PFSK-1 (cell line): ENCODE results near the gene RABGAP1L.

Source experiments
- FOXP2 ChIP-seq: optimal IDR thresholded peaks from 2 replicates; pipeline ENCODE3; 2011; ENCODE audit warnings: borderline replicate concordance, control low read depth, inconsistent platforms; ENCODE audit not compliant: insufficient read depth; ENCODE audit errors: extremely low read length, extremely low read depth
- POLR2AphosphoS5 ChIP-seq: IDR thresholded peaks from 2 replicates; pipeline ENCODE4 v1.6.1; 2012; ENCODE audit warnings: low read depth, mild to moderate bottlenecking, control low read depth, low read length, moderate library complexity
- SIN3A ChIP-seq: IDR thresholded peaks from 2 replicates; pipeline ENCODE4 v1.6.1; 2012; ENCODE audit warnings: mild to moderate bottlenecking, low read length, moderate library complexity, borderline replicate concordance; ENCODE audit not compliant: insufficient read depth
- TAF1 ChIP-seq: IDR thresholded peaks from 2 replicates; pipeline ENCODE4 v1.6.1; 2012; ENCODE audit warnings: low read length, control low read depth, borderline replicate concordance; ENCODE audit not compliant: insufficient read depth
- TF ChIP-seq, protein P1 (sequence below), 2 experiments: IDR thresholded peaks; 2 replicates each; pipeline versions ENCODE4 v1.6.1 to v1.8.0; 2011 to 2012; ENCODE audit warnings: low read depth in 2 of 2, low read length in 2 of 2, control low read depth in 1 of 2, inconsistent platforms in 1 of 2, mild to moderate bottlenecking in 1 of 2, moderate library complexity in 1 of 2; ENCODE audit not compliant: insufficient read depth in 1 of 2

Gene RABGAP1L

DNA sequence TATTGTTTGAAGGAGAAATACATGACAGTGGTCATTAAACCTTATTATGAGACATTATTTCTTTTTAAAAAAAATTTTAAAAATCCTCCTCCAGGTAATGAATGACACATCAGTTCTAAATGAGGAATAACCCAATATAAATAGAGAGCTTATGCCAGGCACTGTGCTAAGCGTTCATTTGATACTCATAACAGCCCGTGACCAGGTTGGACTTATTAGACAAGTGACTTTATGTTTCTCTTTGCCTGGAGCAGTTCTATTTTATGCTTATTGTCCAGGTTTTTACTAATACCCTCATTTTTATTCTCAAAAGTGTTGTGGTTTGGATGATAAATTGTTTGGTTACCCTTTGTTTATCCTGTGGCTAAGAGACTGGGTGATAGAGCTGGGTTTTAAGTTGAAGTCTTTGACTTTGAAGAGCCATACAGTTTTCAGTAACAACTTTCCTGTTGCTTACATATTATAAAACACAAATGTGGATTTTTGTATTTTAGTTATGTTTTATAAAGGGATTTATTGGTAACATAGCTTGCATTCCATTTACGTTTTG is 84.2 kb downstream of the RABGAP1L start:
- no peak for TF ChIP-seq POLR2AphosphoS5
- TF ChIP-seq TAF1: no peak

GRCh38 chr1:174244017-174244416 is 84.7 kb downstream of the RABGAP1L start:
- TF ChIP-seq TAF1: no peak

DNA sequence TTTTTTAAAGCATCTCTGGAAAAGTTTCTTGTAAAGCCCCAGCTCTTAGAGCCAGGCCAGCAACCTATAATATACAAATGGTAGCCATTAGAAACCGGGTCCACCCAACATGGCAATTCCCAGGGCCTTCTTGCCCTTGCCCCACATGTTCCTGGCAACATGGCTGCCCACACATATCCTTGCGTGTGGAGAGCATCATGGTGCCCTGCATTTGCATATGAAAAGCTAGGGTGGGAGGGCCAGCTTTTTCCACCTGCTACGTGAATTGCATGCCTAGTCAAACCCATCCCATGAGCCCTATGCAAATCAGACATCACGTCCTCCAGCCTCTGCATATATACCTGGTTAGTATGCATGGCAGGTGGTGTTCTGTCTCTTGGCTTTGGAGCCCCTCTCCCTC is 88.2 kb downstream of the RABGAP1L start:
- no peak for TF ChIP-seq SIN3A
- no peak for TF ChIP-seq FOXP2
- no peak for TF ChIP-seq POLR2AphosphoS5
- TF ChIP-seq, protein P1, sequence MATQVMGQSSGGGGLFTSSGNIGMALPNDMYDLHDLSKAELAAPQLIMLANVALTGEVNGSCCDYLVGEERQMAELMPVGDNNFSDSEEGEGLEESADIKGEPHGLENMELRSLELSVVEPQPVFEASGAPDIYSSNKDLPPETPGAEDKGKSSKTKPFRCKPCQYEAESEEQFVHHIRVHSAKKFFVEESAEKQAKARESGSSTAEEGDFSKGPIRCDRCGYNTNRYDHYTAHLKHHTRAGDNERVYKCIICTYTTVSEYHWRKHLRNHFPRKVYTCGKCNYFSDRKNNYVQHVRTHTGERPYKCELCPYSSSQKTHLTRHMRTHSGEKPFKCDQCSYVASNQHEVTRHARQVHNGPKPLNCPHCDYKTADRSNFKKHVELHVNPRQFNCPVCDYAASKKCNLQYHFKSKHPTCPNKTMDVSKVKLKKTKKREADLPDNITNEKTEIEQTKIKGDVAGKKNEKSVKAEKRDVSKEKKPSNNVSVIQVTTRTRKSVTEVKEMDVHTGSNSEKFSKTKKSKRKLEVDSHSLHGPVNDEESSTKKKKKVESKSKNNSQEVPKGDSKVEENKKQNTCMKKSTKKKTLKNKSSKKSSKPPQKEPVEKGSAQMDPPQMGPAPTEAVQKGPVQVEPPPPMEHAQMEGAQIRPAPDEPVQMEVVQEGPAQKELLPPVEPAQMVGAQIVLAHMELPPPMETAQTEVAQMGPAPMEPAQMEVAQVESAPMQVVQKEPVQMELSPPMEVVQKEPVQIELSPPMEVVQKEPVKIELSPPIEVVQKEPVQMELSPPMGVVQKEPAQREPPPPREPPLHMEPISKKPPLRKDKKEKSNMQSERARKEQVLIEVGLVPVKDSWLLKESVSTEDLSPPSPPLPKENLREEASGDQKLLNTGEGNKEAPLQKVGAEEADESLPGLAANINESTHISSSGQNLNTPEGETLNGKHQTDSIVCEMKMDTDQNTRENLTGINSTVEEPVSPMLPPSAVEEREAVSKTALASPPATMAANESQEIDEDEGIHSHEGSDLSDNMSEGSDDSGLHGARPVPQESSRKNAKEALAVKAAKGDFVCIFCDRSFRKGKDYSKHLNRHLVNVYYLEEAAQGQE (IDR thresholded peaks at IDR 0.05; ENCODE audit: insufficient read depth in 1 of 2, low read depth in 2 of 2, low read length in 2 of 2): no peak
- no peak for TF ChIP-seq TAF1

- TF ChIP-seq, protein P1 (IDR thresholded peaks at IDR 0.05; ENCODE audit: insufficient read depth in 1 of 2, low read depth in 2 of 2, low read length in 2 of 2): no peak
- TF ChIP-seq SIN3A (no peak), POLR2AphosphoS5 (no peak), TAF1 (no peak), FOXP2 (no peak)
Observed at GRCh38 chr1:174248041-174248440, 88.7 kb downstream of the RABGAP1L start.

DNA sequence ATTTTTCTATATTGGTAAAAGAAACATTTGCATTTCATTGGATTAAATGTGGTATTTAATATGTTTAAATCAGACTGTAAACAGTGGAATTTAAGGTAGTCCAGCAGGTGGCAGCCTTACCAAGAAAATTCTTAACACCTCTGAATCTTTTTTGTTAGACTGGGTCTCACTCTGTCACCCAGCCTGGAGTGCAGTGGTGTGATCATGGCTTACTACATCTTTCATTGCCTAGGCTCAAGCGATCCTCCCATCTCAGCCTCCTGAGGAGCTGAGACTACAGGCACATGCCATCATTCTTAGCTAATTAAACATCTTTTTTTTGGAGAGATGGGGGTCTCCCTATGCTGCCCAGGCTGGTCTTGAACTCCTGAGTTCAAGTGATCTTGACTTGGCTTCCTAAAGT is 98.8 kb downstream of the RABGAP1L start:
- TF ChIP-seq FOXP2 (no peak), POLR2AphosphoS5 (no peak), SIN3A (no peak), TAF1 (no peak)
- TF ChIP-seq, protein P1 (IDR thresholded peaks at IDR 0.05; ENCODE audit: insufficient read depth in 1 of 2, low read depth in 2 of 2, low read length in 2 of 2): no peak

DNA sequence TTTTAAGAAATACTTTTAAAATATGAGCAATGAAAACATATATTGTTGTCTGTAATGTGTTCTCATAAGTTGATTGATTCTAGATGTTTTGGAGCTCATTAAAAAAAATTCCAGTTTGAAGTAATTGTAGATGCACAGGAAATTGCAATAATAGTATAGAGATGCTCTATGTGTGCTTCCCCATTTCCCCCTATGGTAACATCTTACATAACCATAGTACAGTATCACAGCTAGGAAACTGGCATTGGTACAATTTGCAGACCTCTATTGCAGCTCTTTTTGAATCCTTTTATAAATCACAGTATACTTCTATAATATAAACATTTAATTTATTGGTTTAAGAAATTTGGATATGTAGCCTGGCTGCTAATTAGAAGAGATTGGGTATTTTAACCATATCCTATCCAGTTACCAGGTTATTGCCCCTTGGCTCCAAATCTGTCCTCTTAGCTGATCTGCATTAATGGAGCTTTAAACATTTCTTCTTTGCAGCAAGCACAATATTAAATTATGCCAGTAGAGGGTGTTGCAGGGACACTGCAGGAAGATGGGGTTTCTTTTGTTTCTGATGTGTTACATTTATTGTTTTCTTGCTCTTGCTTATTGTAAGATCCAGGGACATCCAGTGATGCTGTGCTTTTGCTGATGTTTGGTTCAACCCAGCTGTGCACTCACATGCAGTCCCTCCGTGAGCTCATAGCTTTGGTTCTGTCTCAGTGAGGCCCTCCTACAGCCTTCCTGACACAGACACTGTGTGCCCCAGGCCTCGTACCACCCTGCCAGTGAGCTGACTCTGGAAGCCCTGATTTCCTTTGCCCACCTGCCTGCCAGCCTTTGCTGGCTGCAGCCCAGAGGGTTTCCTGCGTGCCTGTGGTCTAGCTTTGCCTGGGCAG is 103.3 kb downstream of the RABGAP1L start:
- TF ChIP-seq SIN3A: no peak
- no peak for TF ChIP-seq FOXP2
